Suppressor macrophage treated with lipopolysaccharide for 4 hours (primary cell): Measurements from ENCODE around the gene NUAK1.

ENCODE experiments used
- DNase-seq: peaks from one replicate; pipeline ENCODE4 v3.0.0-alpha.2; 2020

NUAK1 gene

GRCh38 chr12:106054049-106054448 is 84.7 kb downstream of the NUAK1 start:
- no peak for DNase-seq

GRCh38 chr12:106051853-106052531 is 86.8 kb downstream of the NUAK1 start:
- DNase-seq = no peak

- no peak for DNase-seq
These were observed 89.2 kb downstream of the NUAK1 start for GRCh38 chr12:106049546-106049945.

GRCh38 chr12:106049105-106049504 is 89.6 kb downstream of the NUAK1 start:
- DNase-seq = no peak

GRCh38 chr12:106048676-106049075 is 90.1 kb downstream of the NUAK1 start:
- DNase-seq = no peak

- no peak for DNase-seq
These were observed 90.7 kb downstream of the NUAK1 start for GRCh38 chr12:106048016-106048415.

- DNase-seq = no peak
These were observed 91.8 kb downstream of the NUAK1 start for GRCh38 chr12:106046947-106047346.

GRCh38 chr12:106046301-106046846 is 92.4 kb downstream of the NUAK1 start:
- no peak for DNase-seq

- DNase-seq = no peak
These were observed 93.5 kb downstream of the NUAK1 start for GRCh38 chr12:106045251-106045674.

GRCh38 chr12:106044773-106045172 is 94.0 kb downstream of the NUAK1 start:
- DNase-seq = no peak

- DNase-seq = no peak
These were observed 96.7 kb downstream of the NUAK1 start for GRCh38 chr12:106042037-106042436.

- no peak for DNase-seq
These were observed 98.2 kb downstream of the NUAK1 start for GRCh38 chr12:106040521-106040920.

- DNase-seq = no peak
These were observed 98.9 kb downstream of the NUAK1 start for GRCh38 chr12:106039646-106040404.

- DNase-seq = no peak
These were observed 99.5 kb downstream of the NUAK1 start for GRCh38 chr12:106039242-106039641.

- no peak for DNase-seq
These were observed 101.0 kb downstream of the NUAK1 start for GRCh38 chr12:106037524-106038298.

- no peak for DNase-seq
These were observed 103.3 kb downstream of the NUAK1 start for GRCh38 chr12:106035421-106035820.

- no peak for DNase-seq
These were observed 104.4 kb downstream of the NUAK1 start for GRCh38 chr12:106034316-106034715.

- DNase-seq = no peak
These were observed 105.5 kb downstream of the NUAK1 start for GRCh38 chr12:106033161-106033675.

GRCh38 chr12:106032623-106032925 is 106.2 kb downstream of the NUAK1 start:
- no peak for DNase-seq

GRCh38 chr12:106031761-106032622 is 106.8 kb downstream of the NUAK1 start:
- DNase-seq = no peak

GRCh38 chr12:106030210-106031071 is 108.3 kb downstream of the NUAK1 start:
- DNase-seq = no peak
